H9 (cell line): ENCODE results near the gene SLC27A1. TPM values are rescaled to one million over a fixed set of nuclear protein-coding genes. Genes with fewer than 3 reads are reported as not detected.

Experiments
- DNase-seq: peaks from one replicate; pipeline ENCODE4 v3.0.0-alpha.2; 2017
- H2AFZ ChIP-seq: one replicate; pipeline ENCODE4 v1.6.1; 2013; ENCODE audit warnings: mild to moderate bottlenecking, low read length, control low read depth, moderate library complexity
- H2AK5ac ChIP-seq: 2 replicates; pipeline ENCODE4 v1.6.1; 2013; ENCODE audit warnings: low read length, control low read depth, mixed read lengths; ENCODE audit not compliant: insufficient read length
- H2BK120ac ChIP-seq: one replicate; pipeline ENCODE4 v1.6.1; 2013; ENCODE audit warnings: low read depth, mild to moderate bottlenecking, low read length, control low read depth, inconsistent platforms; ENCODE audit not compliant: poor library complexity, severe bottlenecking
- H2BK12ac ChIP-seq: 2 replicates; pipeline ENCODE4 v1.6.1; 2013; ENCODE audit warnings: low read length, control low read depth, mixed read lengths, low read depth; ENCODE audit not compliant: insufficient read length
- H2BK15ac ChIP-seq: 2 replicates; pipeline ENCODE4 v1.6.1; 2013; ENCODE audit warnings: low read depth, low read length, control low read depth
- H2BK20ac ChIP-seq: one replicate; pipeline ENCODE4 v1.6.1; 2013; ENCODE audit warnings: low read depth, mild to moderate bottlenecking, low read length, control low read depth, inconsistent platforms; ENCODE audit not compliant: poor library complexity, severe bottlenecking
- H2BK5ac ChIP-seq: 2 replicates; pipeline ENCODE4 v1.6.1; 2013; ENCODE audit warnings: low read length, control low read depth, mixed read lengths; ENCODE audit not compliant: insufficient read length
- H3K14ac ChIP-seq: 2 replicates; pipeline ENCODE4 v1.6.1; 2013; ENCODE audit warnings: low read length, control low read depth; ENCODE audit not compliant: insufficient read depth
- H3K18ac ChIP-seq: 2 replicates; pipeline ENCODE4 v1.6.1; 2013; ENCODE audit warnings: low read depth, mild to moderate bottlenecking, mixed read lengths, low read length, control low read depth; ENCODE audit not compliant: insufficient read length
- H3K23ac ChIP-seq: 2 replicates; pipeline ENCODE4 v1.6.1; 2013; ENCODE audit warnings: low read length, control low read depth, mixed read lengths, low read depth; ENCODE audit not compliant: insufficient read length
- H3K23me2 ChIP-seq: 2 replicates; pipeline ENCODE4 v1.6.1; 2013; ENCODE audit warnings: low read depth, mild to moderate bottlenecking, mixed read lengths, low read length, control low read depth; ENCODE audit not compliant: insufficient read length, poor library complexity, severe bottlenecking
- H3K27ac ChIP-seq: 2 replicates; pipeline ENCODE4 v1.5.1; 2013; ENCODE audit warnings: low read length, control low read depth, mixed read lengths, low read depth; ENCODE audit not compliant: insufficient read length
- H3K27me3 ChIP-seq: 2 replicates; pipeline ENCODE4 v1.6.1; 2013; ENCODE audit warnings: low read length, control low read depth, inconsistent platforms; ENCODE audit not compliant: insufficient read depth
- H3K4ac ChIP-seq: 2 replicates; pipeline ENCODE4 v1.6.1; 2013; ENCODE audit warnings: low read depth, mild to moderate bottlenecking, control low read depth, inconsistent platforms, low read length, moderate library complexity
- H3K4me1 ChIP-seq: 2 replicates; pipeline ENCODE4 v1.6.1; 2013; ENCODE audit warnings: low read length, control low read depth, inconsistent platforms; ENCODE audit not compliant: insufficient read depth
- H3K4me2 ChIP-seq: 2 replicates; pipeline ENCODE4 v1.6.1; 2013; ENCODE audit warnings: low read length, control low read depth, mixed read lengths; ENCODE audit not compliant: insufficient read length, insufficient read depth
- H3K56ac ChIP-seq: 2 replicates; pipeline ENCODE4 v1.6.1; 2013; ENCODE audit warnings: low read depth, mild to moderate bottlenecking, mixed read lengths, low read length, control low read depth; ENCODE audit not compliant: insufficient read length
- H3K79me1 ChIP-seq: 2 replicates; pipeline ENCODE4 v1.6.1; 2013; ENCODE audit warnings: low read depth, mild to moderate bottlenecking, moderate library complexity, low read length, control low read depth, inconsistent platforms; ENCODE audit not compliant: insufficient read depth, poor library complexity, severe bottlenecking
- H3K79me2 ChIP-seq: 2 replicates; pipeline ENCODE4 v1.6.1; 2013; ENCODE audit warnings: low read length, control low read depth, inconsistent platforms; ENCODE audit not compliant: insufficient read depth
- H3K9ac ChIP-seq: 2 replicates; pipeline ENCODE4 v1.6.1; 2013; ENCODE audit warnings: low read length, control low read depth, mixed read lengths; ENCODE audit not compliant: insufficient read length; ENCODE audit errors: extremely low read depth
- H3K9me3 ChIP-seq: one replicate; pipeline ENCODE4 v1.6.1; 2013; ENCODE audit warnings: low read depth, low read length, inconsistent platforms; ENCODE audit not compliant: control insufficient read depth
- H3T11ph ChIP-seq: one replicate; pipeline ENCODE4 v1.6.1; 2013; ENCODE audit warnings: mild to moderate bottlenecking, low read length, control low read depth, inconsistent platforms
- H4K20me1 ChIP-seq: one replicate; pipeline ENCODE4 v1.6.1; 2013; ENCODE audit not compliant: control insufficient read depth, insufficient read length, insufficient read depth
- H4K5ac ChIP-seq: 2 replicates; pipeline ENCODE4 v1.6.1; 2013; ENCODE audit warnings: low read depth, mild to moderate bottlenecking, mixed read lengths, low read length, control low read depth; ENCODE audit not compliant: insufficient read length
- H4K8ac ChIP-seq: replicated peaks from 2 replicates; pipeline ENCODE4 v1.6.1; 2013; ENCODE audit warnings: low read length, control low read depth, mixed read lengths, low read depth; ENCODE audit not compliant: insufficient read length
- H4K91ac ChIP-seq: 2 replicates; pipeline ENCODE4 v1.6.1; 2013; ENCODE audit warnings: low read depth, mild to moderate bottlenecking, moderate library complexity, mixed read lengths, low read length, control low read depth; ENCODE audit not compliant: insufficient read length
- H3K27ac Mint-ChIP-seq, 3 experiments: 2 replicates in 2 of 3; 3 replicates in 1 of 3; pipeline ENCODE4 v1.8.0; 2020 to 2021; ENCODE audit warnings: mixed read lengths in 3 of 3, mild to moderate bottlenecking in 1 of 3, moderate library complexity in 1 of 3
- H3K27me3 Mint-ChIP-seq: 2 replicates; pipeline ENCODE4 v1.8.0; 2021; ENCODE audit warnings: low read depth, mild to moderate bottlenecking, moderate library complexity, mixed read lengths
- H3K36me3 Mint-ChIP-seq, 3 experiments: 2 replicates in 2 of 3; 3 replicates in 1 of 3; pipeline ENCODE4 v1.8.0; 2020 to 2021; ENCODE audit warnings: low read depth in 3 of 3, mixed read lengths in 3 of 3; ENCODE audit not compliant: insufficient read depth in 1 of 3
- H3K4me1 Mint-ChIP-seq, 2 experiments: 2 replicates each; pipeline ENCODE4 v1.8.0; 2020; ENCODE audit warnings: mixed read lengths in 2 of 2
- H3K4me3 Mint-ChIP-seq, 2 experiments: 2 replicates in 1 of 2; 3 replicates in 1 of 2; pipeline ENCODE4 v1.8.0; 2020 to 2021; ENCODE audit warnings: mild to moderate bottlenecking in 2 of 2, mixed read lengths in 2 of 2, moderate library complexity in 1 of 2
- H3K9me3 Mint-ChIP-seq, 2 experiments: 2 replicates in 1 of 2; 3 replicates in 1 of 2; pipeline ENCODE4 v1.8.0; 2020; ENCODE audit warnings: mild to moderate bottlenecking in 2 of 2, mixed read lengths in 2 of 2, moderate library complexity in 1 of 2
- WGBS: extraction: QIAGEN DNeasy Blood & Tissue Kit; methylation state at CpG from one replicate; pipeline ENCODE4 v1.1.7; 2013; ENCODE audit warnings: missing lambda C conversion rate, low lambda C conversion rate, mixed read lengths; ENCODE audit not compliant: insufficient read length; ENCODE audit errors: extremely low coverage; 5-methylcytosine and 5-hydroxymethylcytosine counted together
- total RNA-seq: library from RNA; stranded (reverse); gene quantifications from 2 replicates; pipeline ENCODE4 v1.2.1, GENCODE V29; 2021
- TF ChIP-seq, protein P1 (sequence below): fragments of 200-600 bp; sonication (generic); conservative IDR thresholded peaks from 3 replicates; pipeline ENCODE4 v1.8.0; 2021; ENCODE audit warnings: antibody characterized with exemption, mild to moderate bottlenecking

SLC27A1 gene
- total RNA-seq, 1 experiment from 2014 or later, result 6.4 TPM

DNA sequence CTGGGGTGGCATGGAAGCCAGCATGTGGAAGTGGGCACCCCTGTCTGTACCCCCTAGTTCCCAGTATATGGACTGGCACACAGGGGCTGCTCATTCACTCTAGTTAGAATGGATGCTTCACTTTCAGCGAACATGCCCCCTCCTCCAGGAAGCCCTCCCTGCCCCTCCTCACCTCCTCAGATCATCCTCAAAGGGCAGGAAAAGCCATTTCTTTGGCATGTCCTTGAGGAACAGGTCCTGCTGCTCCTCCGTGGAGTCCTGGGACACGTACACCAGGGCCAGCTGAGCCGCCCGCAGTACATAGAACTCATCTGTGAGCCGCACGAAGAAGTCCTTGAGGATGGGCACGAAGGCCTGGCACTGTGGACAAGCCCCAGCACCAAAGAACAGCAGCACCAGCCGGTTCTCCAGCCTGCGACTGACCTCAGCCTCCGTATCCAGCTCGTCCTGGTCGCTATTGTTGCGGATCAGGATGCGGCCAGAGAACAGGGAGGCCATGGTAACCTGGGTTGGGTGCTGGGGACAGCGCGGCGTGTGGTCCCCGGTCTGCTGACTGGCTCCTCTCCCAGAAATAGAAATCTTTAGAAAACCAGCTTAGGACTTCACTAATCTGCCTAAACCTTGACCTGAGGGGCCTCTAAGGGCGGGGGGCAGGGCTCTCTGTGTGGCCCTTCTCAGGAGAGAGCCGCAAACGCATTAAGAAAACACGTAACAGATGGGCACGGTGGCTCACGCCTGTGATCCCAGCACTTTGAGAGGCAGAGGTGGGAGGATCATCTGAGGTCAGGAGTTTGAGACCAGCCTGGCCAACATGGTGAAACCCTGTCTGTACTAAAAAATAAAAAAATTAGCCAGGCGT lies 9.7 kb upstream of the SLC27A1 start, which contains the start of gene NXNL1:
TSS of gene NXNL1 (minus strand) at position 555 of the 859 bp plus-strand sequence. CDS start at position 498, 57 bp downstream.
- H2BK120ac ChIP-seq, result no peak within 1 kb of the TSS
- H3K79me2 ChIP-seq, result no peaks in the 10 kb centered on the region
- H3T11ph ChIP-seq, result no peak within 1 kb of the TSS
- no peak within 1 kb of the TSS for H2AK5ac ChIP-seq
- no peaks in the 10 kb centered on the region for H3K9me3 Mint-ChIP-seq
- no peak within 1 kb of the TSS for H3K56ac ChIP-seq
- H2BK20ac ChIP-seq, result no peak within 1 kb of the TSS
- DNase-seq, result no peak
- no peak within 1 kb of the TSS for H3K4ac ChIP-seq
- no peaks in the 10 kb centered on the region for H3K23me2 ChIP-seq
- no peak within 1 kb of the TSS for H2BK5ac ChIP-seq
- H3K27me3 Mint-ChIP-seq, result peaks cover 37% of the 10 kb centered on the region
- H3K23ac ChIP-seq, result no peak within 1 kb of the TSS
- peaks cover 4% of the 10 kb centered on the region for H4K20me1 ChIP-seq
- H3K27ac Mint-ChIP-seq, result no peak within 1 kb of the TSS; a peak in 1 of 7 replicates
- no peak within 1 kb of the TSS for H4K8ac ChIP-seq
- H2AFZ ChIP-seq, result no peak within 1 kb of the TSS
- no peaks in the 10 kb centered on the region for H3K79me1 ChIP-seq
- peaks cover 0 to under 1% of the 10 kb centered on the region in 2 experiments; a peak in 1 of 4 replicates for H3K4me1 Mint-ChIP-seq
- no peak within 1 kb of the TSS for H3K4me2 ChIP-seq
- H3K4me1 ChIP-seq, result no peaks in the 10 kb centered on the region
- H4K91ac ChIP-seq, result no peak within 1 kb of the TSS
- H3K9me3 ChIP-seq, result no peaks in the 10 kb centered on the region
- H3K27ac ChIP-seq, result no peak within 1 kb of the TSS
- H3K36me3 Mint-ChIP-seq, result no peaks in the 10 kb centered on the region; a peak in 1 of 7 replicates
- WGBS, result no CpG with 5 or more reads among the region's 26 CpGs
- H3K18ac ChIP-seq, result no peak within 1 kb of the TSS
- no peak within 1 kb of the TSS for H3K9ac ChIP-seq
- H2BK15ac ChIP-seq, result no peak within 1 kb of the TSS
- no peaks in the 10 kb centered on the region; the same call in 1 of the 2 replicates for H3K27me3 ChIP-seq
- no peak within 1 kb of the TSS; a peak in 1 of 5 replicates for H3K4me3 Mint-ChIP-seq
- TF ChIP-seq, protein P1, sequence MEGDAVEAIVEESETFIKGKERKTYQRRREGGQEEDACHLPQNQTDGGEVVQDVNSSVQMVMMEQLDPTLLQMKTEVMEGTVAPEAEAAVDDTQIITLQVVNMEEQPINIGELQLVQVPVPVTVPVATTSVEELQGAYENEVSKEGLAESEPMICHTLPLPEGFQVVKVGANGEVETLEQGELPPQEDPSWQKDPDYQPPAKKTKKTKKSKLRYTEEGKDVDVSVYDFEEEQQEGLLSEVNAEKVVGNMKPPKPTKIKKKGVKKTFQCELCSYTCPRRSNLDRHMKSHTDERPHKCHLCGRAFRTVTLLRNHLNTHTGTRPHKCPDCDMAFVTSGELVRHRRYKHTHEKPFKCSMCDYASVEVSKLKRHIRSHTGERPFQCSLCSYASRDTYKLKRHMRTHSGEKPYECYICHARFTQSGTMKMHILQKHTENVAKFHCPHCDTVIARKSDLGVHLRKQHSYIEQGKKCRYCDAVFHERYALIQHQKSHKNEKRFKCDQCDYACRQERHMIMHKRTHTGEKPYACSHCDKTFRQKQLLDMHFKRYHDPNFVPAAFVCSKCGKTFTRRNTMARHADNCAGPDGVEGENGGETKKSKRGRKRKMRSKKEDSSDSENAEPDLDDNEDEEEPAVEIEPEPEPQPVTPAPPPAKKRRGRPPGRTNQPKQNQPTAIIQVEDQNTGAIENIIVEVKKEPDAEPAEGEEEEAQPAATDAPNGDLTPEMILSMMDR, result no peak
- no peak within 1 kb of the TSS for H2BK12ac ChIP-seq
- no peak within 1 kb of the TSS for H4K5ac ChIP-seq
- no peak within 1 kb of the TSS; the same call in 1 of the 2 replicates for H3K14ac ChIP-seq
